ENCODE results near the gene KCNIP1. TPM values are rescaled to one million over a fixed set of nuclear protein-coding genes. Genes with fewer than 3 reads are reported as not detected.
A peak's percentile ranks its signal among the peaks of the same experiment; 100 is the strongest.

The KCNIP1 gene
- 0.43 and 1.5 TPM in 2 replicates for total RNA-seq
- polyA plus RNA-seq = 0.80 and 0.88 TPM in 2 replicates

DNA sequence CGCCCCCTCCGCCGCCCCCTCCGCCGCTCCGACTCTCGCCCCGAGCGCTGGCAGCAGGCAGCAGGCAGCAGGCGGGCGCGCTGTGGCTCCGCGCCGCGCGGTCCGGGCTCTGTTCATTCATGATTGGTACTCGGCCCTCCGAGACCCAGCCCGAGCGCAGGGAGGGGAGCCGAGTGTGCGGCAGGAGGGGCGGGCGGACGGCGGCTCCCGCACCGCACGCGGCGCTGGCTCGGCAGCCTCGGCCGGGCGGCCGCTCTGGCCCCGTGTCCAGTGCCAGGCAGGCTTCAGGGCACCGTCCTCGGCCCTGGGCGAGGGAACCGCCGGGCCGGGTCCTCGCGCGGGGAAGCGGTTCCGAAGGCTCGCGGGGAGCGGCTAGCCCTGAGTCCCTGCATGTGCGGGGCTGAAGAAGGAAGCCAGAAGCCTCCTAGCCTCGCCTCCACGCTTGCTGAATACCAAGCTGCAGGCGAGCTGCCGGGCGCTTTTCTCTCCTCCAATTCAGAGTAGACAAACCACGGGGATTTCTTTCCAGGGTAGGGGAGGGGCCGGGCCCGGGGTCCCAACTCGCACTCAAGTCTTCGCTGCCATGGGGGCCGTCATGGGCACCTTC lies at the start of gene KCNIP1:
TSS of gene KCNIP1 (plus strand) at position 31 of the 607 bp plus-strand sequence.
- Histone ChIP-seq H3K9me3 (ENCODE audit: low read depth) (no peaks in the 10 kb centered on the region), H3K4me1 (ENCODE audit: insufficient read depth) (peaks cover 3% of the 10 kb centered on the region), H2AFZ (no peak within 1 kb of the TSS), H3K9me2 (replicated peaks; ENCODE audit: insufficient read depth) (no peaks in the 10 kb centered on the region), H3K79me2 (no peaks in the 10 kb centered on the region), H3K27ac (no peak within 1 kb of the TSS), H3K27me3 (peaks cover 29% of the 10 kb centered on the region), H4K20me1 (ENCODE audit: insufficient read depth, poor library complexity, severe bottlenecking) (no peaks in the 10 kb centered on the region), H3K36me3 (replicated peaks; ENCODE audit: insufficient read depth, low read depth) (no peaks in the 10 kb centered on the region), H3K4me3 (peak within 1 kb of the TSS; percentile 37), H3K4me2 (peak within 1 kb of the TSS; percentile 92)
- TF ChIP-seq, protein P1, sequence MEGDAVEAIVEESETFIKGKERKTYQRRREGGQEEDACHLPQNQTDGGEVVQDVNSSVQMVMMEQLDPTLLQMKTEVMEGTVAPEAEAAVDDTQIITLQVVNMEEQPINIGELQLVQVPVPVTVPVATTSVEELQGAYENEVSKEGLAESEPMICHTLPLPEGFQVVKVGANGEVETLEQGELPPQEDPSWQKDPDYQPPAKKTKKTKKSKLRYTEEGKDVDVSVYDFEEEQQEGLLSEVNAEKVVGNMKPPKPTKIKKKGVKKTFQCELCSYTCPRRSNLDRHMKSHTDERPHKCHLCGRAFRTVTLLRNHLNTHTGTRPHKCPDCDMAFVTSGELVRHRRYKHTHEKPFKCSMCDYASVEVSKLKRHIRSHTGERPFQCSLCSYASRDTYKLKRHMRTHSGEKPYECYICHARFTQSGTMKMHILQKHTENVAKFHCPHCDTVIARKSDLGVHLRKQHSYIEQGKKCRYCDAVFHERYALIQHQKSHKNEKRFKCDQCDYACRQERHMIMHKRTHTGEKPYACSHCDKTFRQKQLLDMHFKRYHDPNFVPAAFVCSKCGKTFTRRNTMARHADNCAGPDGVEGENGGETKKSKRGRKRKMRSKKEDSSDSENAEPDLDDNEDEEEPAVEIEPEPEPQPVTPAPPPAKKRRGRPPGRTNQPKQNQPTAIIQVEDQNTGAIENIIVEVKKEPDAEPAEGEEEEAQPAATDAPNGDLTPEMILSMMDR (IDR thresholded peaks at IDR 0.05; ENCODE audit: poor library complexity) = no peak
- TF ChIP-seq EZH2 (IDR thresholded peaks at IDR 0.05; ENCODE audit: borderline replicate concordance) (no peak), EZH2phosphoT487 (IDR thresholded peaks at IDR 0.05; ENCODE audit: low read depth, severe bottlenecking, unreplicated experiment) (no peak)
- 9% methylated on average over 41 of the region's 65 CpGs for WGBS (ENCODE audit: low lambda C conversion rate, missing lambda C conversion rate)
- peak; percentile 65 for DNase-seq (ENCODE audit: low spot score)

DNA sequence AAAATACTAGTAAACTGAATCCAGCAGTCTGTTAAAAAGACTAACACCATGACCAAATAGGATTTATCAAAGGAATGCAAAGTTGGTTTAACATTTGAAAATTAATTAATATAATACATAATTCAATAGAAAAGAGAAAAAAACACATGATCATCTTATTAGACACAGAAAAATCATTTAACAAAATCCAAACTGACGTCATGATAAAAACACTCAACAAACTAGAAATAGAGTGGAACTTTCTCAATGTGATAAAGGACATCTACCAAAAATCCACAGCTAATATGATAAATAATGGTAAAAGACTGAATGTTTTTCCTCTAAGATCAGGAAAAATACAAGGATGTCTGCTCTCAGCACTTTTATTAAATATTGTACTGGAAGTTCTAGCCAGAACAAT lies 40.4 kb upstream of the KCNIP1 start:
- Histone ChIP-seq H3K36me3 (replicated peaks; ENCODE audit: insufficient read depth, low read depth) (no peaks in the 10 kb centered on the region), H2AFZ (no peak overlapping the region), H3K9me3 (ENCODE audit: low read depth) (peaks cover 4% of the 10 kb centered on the region), H3K9me2 (replicated peaks; ENCODE audit: insufficient read depth) (no peaks in the 10 kb centered on the region), H3K4me3 (no peak overlapping the region), H3K4me1 (ENCODE audit: insufficient read depth) (no peaks in the 10 kb centered on the region), H4K20me1 (ENCODE audit: insufficient read depth, poor library complexity, severe bottlenecking) (no peaks in the 10 kb centered on the region), H3K79me2 (no peaks in the 10 kb centered on the region), H3K4me2 (no peak overlapping the region), H3K27ac (no peak overlapping the region), H3K27me3 (no peaks in the 10 kb centered on the region)
- no peak for DNase-seq (ENCODE audit: low spot score)
- TF ChIP-seq EZH2 (IDR thresholded peaks at IDR 0.05; ENCODE audit: borderline replicate concordance) (no peak), EZH2phosphoT487 (IDR thresholded peaks at IDR 0.05; ENCODE audit: low read depth, severe bottlenecking, unreplicated experiment) (no peak)
- TF ChIP-seq, protein P1 (IDR thresholded peaks at IDR 0.05; ENCODE audit: poor library complexity) = no peak
- WGBS (ENCODE audit: low lambda C conversion rate, missing lambda C conversion rate) = 79% methylated on average over 1 of the region's 1 CpG

DNA sequence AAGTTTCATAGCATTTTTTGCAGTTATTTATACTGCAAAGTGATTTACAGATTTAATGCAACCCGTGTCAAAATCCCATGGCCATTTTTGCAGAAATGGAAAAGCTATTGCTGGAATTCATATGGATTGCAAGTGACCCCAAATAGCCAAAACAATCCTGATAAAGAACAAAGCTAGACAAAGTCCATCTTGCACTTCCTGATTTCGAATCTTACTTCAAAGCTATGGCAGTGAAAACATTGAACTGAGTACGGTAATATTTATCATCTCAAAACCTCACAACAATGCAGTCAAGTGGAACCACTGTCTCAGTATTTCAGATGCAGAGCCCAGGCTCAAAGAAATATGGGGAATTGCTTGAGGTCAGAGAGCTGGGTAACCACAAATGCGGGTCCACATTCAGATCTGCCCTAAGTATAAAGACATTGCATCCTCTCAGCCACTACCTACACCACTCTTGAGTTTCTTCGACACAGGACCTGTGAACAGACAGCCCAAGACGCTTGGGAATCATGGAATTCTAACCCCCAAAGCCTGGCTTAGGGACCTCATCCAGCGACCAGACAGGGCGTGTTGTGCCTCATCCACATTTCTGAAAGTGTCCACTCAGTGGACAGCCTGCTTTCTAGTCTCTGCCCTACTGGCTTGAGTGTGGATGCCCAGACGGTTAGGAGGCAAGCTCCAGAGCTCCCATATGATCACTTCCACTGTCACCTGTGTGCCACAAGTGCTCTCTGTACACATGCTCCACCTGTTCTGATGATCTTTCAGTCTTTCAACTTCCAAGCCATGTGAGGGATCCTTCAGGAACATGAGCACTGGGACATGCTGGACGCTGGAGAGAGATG lies 39.3 kb upstream of the KCNIP1 start:
- no peaks in the 10 kb centered on the region for H3K36me3 ChIP-seq (replicated peaks; ENCODE audit: insufficient read depth, low read depth)
- no peak overlapping the region for H3K4me2 ChIP-seq
- no peak overlapping the region for H3K27ac ChIP-seq
- H3K27me3 ChIP-seq = no peaks in the 10 kb centered on the region
- H3K9me3 ChIP-seq (ENCODE audit: low read depth) = peaks cover 4% of the 10 kb centered on the region
- TF ChIP-seq EZH2 (IDR thresholded peaks at IDR 0.05; ENCODE audit: borderline replicate concordance) (no peak), EZH2phosphoT487 (IDR thresholded peaks at IDR 0.05; ENCODE audit: low read depth, severe bottlenecking, unreplicated experiment) (no peak)
- TF ChIP-seq, protein P1 (IDR thresholded peaks at IDR 0.05; ENCODE audit: poor library complexity) = no peak
- no peaks in the 10 kb centered on the region for H4K20me1 ChIP-seq (ENCODE audit: insufficient read depth, poor library complexity, severe bottlenecking)
- H3K79me2 ChIP-seq = no peaks in the 10 kb centered on the region
- no peak overlapping the region for H3K4me3 ChIP-seq
- H3K4me1 ChIP-seq (ENCODE audit: insufficient read depth) = no peaks in the 10 kb centered on the region
- H3K9me2 ChIP-seq (replicated peaks; ENCODE audit: insufficient read depth) = no peaks in the 10 kb centered on the region
- DNase-seq (ENCODE audit: low spot score) = no peak
- no peak overlapping the region for H2AFZ ChIP-seq
- whole genome bisulfite sequencing (ENCODE audit: low lambda C conversion rate, missing lambda C conversion rate) = 76% methylated on average over 10 of the region's 10 CpGs

Measured in hepatocyte (in vitro differentiated cells).